Cardiac fibroblast (primary cell): Measurements from ENCODE around the gene TMEM52B.
A peak's percentile ranks its signal among the peaks of the same experiment; 100 is the strongest.

Experiments
- DNase-seq, 2 donors: peaks; one replicate each; pipeline versions ENCODE4 v3.0.0 to v3.0.0-alpha.2; 2010; ENCODE audit warnings: low read depth in 2 of 2
- H3K4me3 ChIP-seq, 2 donors: replicated peaks in 1 of 2; 1 replicate in 1 of 2; 2 replicates in 1 of 2; pipeline ENCODE4 v1.5.1; 2011; ENCODE audit warnings: low read depth in 2 of 2, low read length in 2 of 2, mild to moderate bottlenecking in 2 of 2, moderate library complexity in 1 of 2
- TF ChIP-seq, protein P1 (sequence below): IDR thresholded peaks from one replicate; pipeline ENCODE4 v1.5.1; 2011; ENCODE audit warnings: low read depth, mild to moderate bottlenecking, low read length, inconsistent platforms

TMEM52B gene

DNA sequence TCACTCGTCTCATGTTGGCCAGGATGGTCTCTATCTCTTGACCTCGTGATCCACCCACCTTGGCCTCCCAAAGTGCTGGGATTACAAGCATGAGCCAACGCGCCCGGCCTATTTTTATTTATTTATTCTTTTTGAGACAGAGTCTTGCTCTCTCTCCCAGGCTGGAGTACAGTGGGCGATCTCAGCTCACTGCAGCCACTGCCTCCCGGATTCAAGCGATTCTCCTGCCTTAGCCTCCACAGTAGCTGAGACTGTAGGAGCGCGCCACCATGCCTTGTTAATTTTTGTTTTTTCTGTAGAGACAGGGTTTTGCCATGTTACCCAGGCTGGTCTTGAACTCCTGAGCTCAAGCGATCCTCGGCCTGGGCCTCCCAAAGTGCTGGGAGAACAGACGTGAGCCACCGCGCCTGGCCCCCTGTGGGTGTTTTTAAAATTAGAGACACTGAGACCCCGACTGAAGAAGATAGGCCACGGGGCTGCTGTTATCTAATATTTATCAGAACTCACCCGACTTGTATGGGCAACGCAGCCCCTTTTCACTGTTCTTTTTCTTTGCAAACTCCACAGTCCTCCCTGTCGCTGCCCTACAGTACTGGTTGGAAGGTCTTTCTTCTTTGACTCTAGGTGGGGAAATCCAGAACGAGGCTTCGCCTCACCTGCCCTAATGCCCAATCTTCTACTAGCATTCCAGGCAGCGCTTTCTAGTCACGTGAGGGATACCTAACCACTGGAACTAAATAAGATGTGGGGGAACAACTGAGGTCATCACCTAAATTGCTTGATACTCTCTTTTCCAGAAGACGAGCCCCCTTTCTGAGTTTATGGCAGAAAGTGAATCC is 32.5 kb downstream of the TMEM52B start:
- TF ChIP-seq, protein P1, sequence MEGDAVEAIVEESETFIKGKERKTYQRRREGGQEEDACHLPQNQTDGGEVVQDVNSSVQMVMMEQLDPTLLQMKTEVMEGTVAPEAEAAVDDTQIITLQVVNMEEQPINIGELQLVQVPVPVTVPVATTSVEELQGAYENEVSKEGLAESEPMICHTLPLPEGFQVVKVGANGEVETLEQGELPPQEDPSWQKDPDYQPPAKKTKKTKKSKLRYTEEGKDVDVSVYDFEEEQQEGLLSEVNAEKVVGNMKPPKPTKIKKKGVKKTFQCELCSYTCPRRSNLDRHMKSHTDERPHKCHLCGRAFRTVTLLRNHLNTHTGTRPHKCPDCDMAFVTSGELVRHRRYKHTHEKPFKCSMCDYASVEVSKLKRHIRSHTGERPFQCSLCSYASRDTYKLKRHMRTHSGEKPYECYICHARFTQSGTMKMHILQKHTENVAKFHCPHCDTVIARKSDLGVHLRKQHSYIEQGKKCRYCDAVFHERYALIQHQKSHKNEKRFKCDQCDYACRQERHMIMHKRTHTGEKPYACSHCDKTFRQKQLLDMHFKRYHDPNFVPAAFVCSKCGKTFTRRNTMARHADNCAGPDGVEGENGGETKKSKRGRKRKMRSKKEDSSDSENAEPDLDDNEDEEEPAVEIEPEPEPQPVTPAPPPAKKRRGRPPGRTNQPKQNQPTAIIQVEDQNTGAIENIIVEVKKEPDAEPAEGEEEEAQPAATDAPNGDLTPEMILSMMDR, result no peak
- DNase-seq, result no peak
- H3K4me3 ChIP-seq, result no peak overlapping the region

DNA sequence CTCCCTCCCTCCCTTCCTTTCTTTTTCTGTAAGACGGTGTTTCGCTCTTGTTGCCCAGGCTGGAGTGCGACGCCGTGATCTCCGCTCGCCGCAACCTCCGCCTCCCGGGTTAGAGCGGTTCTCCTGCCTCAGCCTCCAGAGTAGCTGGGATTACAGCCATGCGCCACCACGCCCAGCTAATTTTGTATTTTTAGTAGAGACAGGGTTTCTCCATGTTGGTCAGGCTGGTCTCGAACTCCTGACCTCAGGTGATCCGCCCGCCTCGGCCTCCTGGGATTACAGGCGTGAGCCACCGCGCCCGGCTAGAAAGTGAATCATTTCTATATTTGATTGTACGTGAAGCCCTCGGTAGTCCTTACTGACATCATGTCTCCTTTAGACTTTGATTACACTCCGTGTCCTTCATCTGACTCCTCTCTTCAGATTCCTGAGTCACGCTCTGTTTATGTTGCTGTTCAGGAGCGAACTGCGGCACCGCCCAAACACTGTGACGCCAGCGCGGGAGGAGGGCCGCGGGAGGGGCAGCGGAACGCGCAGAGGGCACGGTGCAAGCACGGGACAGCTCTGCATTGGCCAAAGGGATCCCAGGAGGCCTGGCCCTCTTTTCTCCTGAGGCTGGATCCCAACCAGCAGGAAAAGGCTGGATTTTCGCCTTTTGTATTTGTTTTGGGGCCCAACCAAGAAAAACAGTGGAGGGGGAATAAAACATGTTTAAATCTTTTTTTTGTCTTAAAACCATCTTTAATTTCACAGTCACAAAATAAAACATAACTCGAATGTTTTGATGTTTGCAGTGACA is 33.3 kb downstream of the TMEM52B start:
- peak overlapping the region; percentile 29 to 90 for H3K4me3 ChIP-seq
- DNase-seq, result peak; percentile 99 to 100
- TF ChIP-seq, protein P1, result no peak

DNA sequence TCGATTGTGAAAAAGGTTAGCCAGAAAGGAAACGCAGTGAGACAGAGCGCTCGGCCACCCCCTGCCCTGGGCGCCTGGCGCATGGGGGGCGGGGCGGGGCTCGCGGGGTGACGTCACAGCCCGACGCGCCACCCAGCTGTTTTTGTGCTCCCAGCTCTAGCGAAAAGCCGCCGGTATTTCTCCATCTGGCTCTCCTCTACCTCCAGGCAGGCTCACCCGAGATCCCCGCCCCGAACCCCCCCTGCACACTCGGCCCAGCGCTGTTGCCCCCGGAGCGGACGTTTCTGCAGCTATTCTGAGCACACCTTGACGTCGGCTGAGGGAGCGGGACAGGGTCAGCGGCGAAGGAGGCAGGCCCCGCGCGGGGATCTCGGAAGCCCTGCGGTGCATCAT is 33.9 kb downstream of the TMEM52B start, which contains the start of gene GABARAPL1:
TSS of gene GABARAPL1 (plus strand) at position 139 of the 393 bp plus-strand sequence. CDS start at position 392, 253 bp downstream.
- peak within 1 kb of the TSS; percentile 90 to 92 for H3K4me3 ChIP-seq
- TF ChIP-seq, protein P1, result no peak
- peak; percentile 89 to 94 for DNase-seq

DNA sequence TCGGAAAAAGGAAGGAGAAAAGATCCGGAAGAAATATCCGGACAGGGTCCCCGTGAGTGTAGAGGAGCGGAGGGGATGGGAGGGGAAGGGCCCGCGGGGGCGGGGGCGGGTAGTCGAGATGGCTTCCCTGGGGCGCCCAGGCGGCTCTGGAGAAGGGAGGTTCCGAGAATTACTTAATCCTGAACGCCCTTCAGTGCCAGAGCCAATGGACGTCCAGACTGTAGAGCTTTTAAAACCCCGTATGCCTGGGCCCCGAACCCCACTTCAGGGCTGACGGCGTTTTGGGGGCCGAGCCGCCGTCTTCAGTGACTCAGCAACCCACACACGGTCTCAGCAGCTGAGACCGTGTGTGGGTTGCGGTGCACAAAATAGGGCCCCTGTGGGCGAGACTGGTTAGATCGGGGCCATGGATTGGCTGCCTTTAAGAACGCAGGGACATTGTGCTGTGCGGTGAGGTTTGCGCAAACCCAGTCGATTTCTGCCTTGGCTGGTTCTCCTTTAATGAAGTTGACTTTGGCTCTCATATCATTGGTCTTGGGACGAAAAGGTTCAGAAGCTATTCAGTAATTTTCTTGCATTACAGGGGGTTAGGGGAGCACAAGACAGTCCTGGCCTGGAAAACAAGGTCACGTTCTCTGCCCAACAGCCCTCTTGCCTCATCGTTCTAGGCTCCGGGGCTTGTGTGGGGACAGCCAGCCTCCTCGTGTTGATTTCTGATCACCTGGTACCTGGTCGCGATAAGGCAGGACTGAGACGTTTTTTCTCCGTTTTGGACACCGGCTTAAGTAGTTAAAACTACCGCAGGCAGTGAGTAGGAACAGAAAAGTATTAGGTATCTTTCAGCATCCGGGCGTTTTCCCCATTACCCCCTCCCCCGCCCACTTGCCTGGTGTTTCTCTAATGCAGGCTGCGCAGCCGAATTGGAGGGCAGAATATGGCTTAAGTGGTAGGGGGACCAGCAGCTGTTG is 34.6 kb downstream of the TMEM52B start:
- DNase-seq, result peak; percentile 91
- peak overlapping the region; percentile 90 to 92 for H3K4me3 ChIP-seq
- TF ChIP-seq, protein P1, result no peak

DNA sequence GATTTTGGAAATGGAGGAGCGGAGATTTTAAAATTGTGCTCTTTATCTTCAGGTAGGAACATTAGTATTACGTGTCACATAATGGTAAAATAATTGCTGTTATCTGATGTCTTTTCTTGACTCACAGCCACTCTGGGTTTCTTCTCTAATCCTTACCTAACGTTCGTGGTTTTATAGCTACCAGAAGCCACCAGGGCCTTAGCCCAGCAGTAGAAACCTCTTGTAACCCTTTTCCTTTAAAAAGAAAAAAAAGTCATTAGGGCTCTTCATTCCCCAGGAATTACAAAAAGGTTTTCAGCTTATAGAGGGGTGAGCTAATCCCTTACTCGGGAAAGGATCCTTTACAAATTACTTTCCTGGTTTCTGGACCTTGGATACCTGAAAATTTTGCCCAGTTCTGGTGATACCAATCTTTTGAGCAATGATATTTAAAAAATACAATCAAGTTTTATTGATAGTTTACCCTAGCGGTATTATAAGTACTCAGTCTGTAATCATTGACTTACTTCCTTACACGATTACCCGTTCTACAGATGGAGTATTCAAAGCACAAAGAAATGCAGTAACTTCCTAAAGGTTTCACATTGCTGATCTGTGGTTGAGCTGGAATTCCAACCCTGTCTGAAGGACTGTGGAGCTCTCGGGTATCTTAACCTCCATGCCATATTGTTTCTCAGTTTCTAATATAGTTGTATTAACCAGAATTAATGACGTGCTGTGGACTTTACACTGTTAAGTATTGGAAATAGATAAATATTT is 35.5 kb downstream of the TMEM52B start:
- TF ChIP-seq, protein P1, result no peak
- H3K4me3 ChIP-seq, result peak overlapping the region; percentile 90 to 92
- peak; percentile 60 to 67 for DNase-seq

DNA sequence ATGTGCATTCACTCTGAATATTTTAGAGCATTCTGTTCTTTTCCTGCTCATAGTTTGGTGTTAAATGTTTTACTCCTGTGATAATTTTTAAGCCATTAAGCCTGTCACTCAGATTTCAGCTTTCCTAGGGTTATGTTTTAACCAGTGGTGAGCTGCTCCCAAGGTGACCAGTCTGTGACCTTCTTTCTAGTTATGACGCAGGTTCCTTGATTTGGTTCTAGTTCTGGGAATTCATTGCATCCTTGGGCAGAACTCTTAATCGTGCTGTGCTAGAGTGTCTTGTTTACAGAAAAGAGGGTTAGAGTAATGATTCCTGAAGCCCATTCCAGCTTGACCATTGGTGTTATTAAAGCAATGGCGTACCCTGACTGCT is 36.0 kb downstream of the TMEM52B start:
- peak overlapping the region; percentile 90 to 92 for H3K4me3 ChIP-seq
- TF ChIP-seq, protein P1, result no peak
- DNase-seq, result peak; percentile 27
